ENCODE results near the gene KCNS1. TPM values are rescaled to one million over a fixed set of nuclear protein-coding genes. Genes with fewer than 3 reads are reported as not detected.

KCNS1 gene
- total RNA-seq, 6 donors from 2014 or later, result 0.69 to 4.7 (median 2.6) TPM

DNA sequence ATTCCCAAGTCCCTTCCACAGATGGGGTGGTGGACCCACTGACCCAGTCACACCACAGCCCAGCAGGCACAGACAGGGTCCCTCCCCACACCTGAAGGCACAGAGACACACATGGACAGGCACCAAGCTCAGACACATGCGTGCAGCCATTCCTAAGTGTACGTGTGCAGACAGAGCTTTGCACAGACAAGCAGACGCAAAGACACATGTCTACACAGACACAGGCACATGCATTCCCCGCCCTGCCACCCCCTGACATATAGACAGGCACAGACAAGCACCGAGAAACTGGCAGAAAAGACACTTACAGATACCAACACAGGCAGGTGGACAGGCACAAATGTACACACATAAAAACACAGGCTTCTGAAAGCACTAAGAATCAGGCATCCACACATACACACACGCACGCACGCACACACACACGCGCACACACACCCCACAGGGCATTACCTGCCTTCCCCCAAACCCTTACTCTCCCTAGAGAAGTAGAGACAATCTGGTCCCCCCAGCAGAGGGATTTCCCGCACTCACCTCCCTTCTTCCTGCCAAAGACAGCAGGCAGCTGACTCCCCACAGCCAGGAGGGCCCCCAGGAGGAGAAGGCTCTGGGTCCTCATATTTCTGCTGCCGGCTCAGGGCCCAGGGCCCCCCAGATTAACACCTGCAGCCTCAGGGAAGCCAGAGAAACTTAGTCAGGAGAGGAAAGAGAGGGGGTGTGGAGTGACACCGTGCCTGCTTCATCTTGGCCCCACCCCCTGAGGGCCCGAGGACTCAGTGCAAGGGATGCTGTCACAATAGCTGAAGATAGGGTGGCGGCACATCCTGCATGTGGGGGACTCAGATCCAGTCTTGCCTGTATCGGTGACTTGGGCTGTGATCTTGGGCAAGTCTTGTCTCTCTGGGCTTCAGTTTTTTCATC lies 13.8 kb upstream of the KCNS1 start, which contains the start of gene WFDC5:
Gene WFDC5, minus strand, starts transcription at position 710 of the 921 bp plus-strand sequence. Its CDS starts 91 bp downstream, at position 619.
- Histone ChIP-seq H3K27me3 (peaks cover 0 to 3% (median 0%) of the 10 kb centered on the region in 4 donors), H3K4me1 (peaks cover 0 to 6% (median 0%) of the 10 kb centered on the region in 4 donors), H3K36me3 (no peaks in the 10 kb centered on the region), H3K27ac (no peak within 1 kb of the TSS), H3K9me3 (no peaks in the 10 kb centered on the region), H3K4me3 (no peak within 1 kb of the TSS)
- WGBS, 2 donors, result 60 to 71% methylated on average over 12 to 16 of the region's 16 CpGs
- ATAC-seq (ENCODE audit: low FRiP score in 2 of 2), result no peak
- no peak for TF ChIP-seq POLR2AphosphoS5 (IDR thresholded peaks at IDR 0.05)
- no peak for TF ChIP-seq EP300 (IDR thresholded peaks at IDR 0.05)
- DNase-seq, result no peak

DNA sequence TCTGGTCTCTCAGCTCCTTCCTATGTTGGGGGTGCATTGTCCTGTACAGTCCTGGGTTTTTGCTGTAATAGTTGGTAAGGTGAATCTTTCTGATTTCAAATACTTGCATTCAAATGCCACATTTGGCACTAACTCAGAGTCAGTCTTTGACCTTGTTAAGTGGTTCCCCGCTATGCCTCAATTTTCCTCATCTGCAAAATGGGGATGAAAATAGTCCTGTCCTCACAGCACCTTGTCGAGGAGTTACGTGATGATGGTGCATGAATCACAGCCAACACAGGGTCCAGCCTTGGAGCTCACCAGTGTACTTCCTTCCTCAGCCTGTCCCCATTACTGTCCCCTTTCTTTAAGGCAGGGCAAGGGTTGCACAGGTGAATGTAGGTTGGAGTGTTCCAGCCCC lies 12.9 kb upstream of the KCNS1 start:
- H3K27ac ChIP-seq, result no peak overlapping the region
- DNase-seq (no peak), ATAC-seq (ENCODE audit: low FRiP score in 2 of 2) (no peak)
- no peak overlapping the region for H3K4me3 ChIP-seq
- WGBS, 2 donors, result 80 to 96% methylated on average over 3 of the region's 3 CpGs
- H3K27me3 ChIP-seq, result peaks cover 0 to 3% (median 0%) of the 10 kb centered on the region in 4 donors
- no peaks in the 10 kb centered on the region for H3K9me3 ChIP-seq
- H3K36me3 ChIP-seq, result no peaks in the 10 kb centered on the region
- H3K4me1 ChIP-seq, result peaks cover 0 to 6% (median 0%) of the 10 kb centered on the region in 4 donors
- TF ChIP-seq, protein P1, sequence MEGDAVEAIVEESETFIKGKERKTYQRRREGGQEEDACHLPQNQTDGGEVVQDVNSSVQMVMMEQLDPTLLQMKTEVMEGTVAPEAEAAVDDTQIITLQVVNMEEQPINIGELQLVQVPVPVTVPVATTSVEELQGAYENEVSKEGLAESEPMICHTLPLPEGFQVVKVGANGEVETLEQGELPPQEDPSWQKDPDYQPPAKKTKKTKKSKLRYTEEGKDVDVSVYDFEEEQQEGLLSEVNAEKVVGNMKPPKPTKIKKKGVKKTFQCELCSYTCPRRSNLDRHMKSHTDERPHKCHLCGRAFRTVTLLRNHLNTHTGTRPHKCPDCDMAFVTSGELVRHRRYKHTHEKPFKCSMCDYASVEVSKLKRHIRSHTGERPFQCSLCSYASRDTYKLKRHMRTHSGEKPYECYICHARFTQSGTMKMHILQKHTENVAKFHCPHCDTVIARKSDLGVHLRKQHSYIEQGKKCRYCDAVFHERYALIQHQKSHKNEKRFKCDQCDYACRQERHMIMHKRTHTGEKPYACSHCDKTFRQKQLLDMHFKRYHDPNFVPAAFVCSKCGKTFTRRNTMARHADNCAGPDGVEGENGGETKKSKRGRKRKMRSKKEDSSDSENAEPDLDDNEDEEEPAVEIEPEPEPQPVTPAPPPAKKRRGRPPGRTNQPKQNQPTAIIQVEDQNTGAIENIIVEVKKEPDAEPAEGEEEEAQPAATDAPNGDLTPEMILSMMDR (IDR thresholded peaks at IDR 0.05), result no peak
- TF ChIP-seq EP300 (IDR thresholded peaks at IDR 0.05) (no peak), POLR2AphosphoS5 (IDR thresholded peaks at IDR 0.05) (no peak)

DNA sequence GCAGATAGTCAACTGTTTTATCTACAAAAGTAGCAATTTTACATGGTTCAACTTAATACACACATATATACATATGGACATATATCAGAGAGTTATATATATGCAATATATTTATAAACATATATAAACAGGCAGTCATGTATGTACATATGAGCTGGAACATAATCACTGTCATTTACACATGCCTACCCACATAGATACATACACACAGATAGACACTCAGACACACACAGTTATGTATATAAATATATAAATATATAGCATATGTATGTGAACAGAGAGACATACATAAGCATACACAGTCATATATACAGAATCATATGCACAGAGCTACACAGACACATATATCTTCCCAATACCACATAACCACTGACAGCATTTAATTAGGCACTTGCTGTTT lies 11.8 kb upstream of the KCNS1 start:
- Histone ChIP-seq H3K36me3 (no peaks in the 10 kb centered on the region), H3K9me3 (no peaks in the 10 kb centered on the region), H3K4me3 (no peak overlapping the region), H3K4me1 (peaks cover 0 to 6% (median 0%) of the 10 kb centered on the region in 4 donors), H3K27ac (no peak overlapping the region), H3K27me3 (peaks cover 0 to 3% (median 0%) of the 10 kb centered on the region in 4 donors)
- ATAC-seq (ENCODE audit: low FRiP score in 2 of 2), result no peak
- TF ChIP-seq POLR2AphosphoS5 (IDR thresholded peaks at IDR 0.05), result no peak
- no peak for TF ChIP-seq POLR2A (IDR thresholded peaks at IDR 0.05)
- TF ChIP-seq EP300 (IDR thresholded peaks at IDR 0.05), result no peak
- TF ChIP-seq, protein P1 (IDR thresholded peaks at IDR 0.05), result no peak
- DNase-seq, result no peak

DNA sequence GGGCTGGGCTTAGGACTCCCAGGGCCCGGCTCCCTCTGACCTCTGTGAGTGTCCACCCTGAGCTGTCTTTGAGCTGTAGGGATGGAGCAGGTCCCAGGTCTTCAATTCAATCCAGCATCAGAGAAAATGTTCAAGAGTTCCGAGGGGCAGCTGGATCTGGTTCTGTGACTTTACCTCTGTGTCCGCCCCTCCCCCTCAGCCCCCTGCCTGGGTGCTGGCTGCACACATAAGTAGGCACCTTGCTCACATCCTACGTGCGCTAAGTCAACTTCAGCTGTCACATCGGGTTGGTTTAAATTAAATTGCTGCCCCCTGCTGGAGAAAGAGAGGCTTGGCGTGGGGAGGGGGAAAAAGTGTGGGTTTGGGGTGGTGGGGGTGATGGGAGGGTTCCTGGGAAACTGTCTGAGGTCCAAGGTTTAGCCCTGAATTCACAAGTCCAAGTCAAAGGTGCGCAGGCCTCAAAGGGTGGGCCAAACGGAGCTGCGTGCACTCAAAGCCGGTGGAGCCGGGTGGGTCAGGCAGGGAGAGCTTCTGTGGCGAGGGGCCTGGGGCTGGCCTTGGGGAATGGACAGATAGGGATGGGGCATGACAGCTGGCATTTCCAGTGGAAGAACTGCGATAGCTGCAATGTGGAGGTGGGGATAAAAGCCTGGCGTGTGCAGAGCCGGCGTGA lies 11.0 kb upstream of the KCNS1 start:
- DNase-seq, result no peak
- Histone ChIP-seq H3K4me3 (no peak overlapping the region), H3K27me3 (peaks cover 0 to 3% (median 0%) of the 10 kb centered on the region in 4 donors), H3K27ac (no peak overlapping the region), H3K4me1 (peaks cover 0 to 6% (median 0%) of the 10 kb centered on the region in 4 donors), H3K36me3 (no peaks in the 10 kb centered on the region), H3K9me3 (no peaks in the 10 kb centered on the region)
- WGBS, 2 donors, result 54 to 68% methylated on average over 15 to 17 of the region's 17 CpGs
- TF ChIP-seq POLR2A (IDR thresholded peaks at IDR 0.05) (no peak), POLR2AphosphoS5 (IDR thresholded peaks at IDR 0.05) (no peak), EP300 (IDR thresholded peaks at IDR 0.05) (no peak)
- TF ChIP-seq, protein P1 (IDR thresholded peaks at IDR 0.05), result peak in 5 of 6 experiments; percentile 5 to 42 (median 28)
- ATAC-seq (ENCODE audit: low FRiP score in 2 of 2), result no peak

DNA sequence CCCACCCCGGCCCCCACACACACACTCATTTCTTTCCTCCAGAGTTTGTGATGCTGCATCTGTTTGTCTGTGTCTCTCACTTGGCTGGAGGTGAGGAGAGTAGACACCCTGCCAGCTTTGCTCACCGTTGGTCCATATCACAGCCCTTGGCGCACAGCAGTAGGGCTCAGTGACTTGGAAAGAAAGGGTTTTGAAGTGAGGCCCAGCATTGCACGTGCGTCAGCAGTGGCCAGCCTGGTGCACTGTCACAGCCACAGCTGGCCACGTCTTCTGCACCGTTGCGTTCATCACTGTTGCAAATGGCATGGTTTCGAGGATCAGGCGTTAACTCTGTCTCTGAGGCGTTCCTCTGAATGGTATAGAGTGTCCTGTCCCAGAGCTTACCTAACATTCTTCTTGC lies 10.4 kb upstream of the KCNS1 start:
- no peak for ATAC-seq (ENCODE audit: low FRiP score in 2 of 2)
- Histone ChIP-seq H3K9me3 (no peaks in the 10 kb centered on the region), H3K27ac (no peak overlapping the region), H3K4me3 (no peak overlapping the region), H3K4me1 (peaks cover 0 to 6% (median 0%) of the 10 kb centered on the region in 4 donors), H3K27me3 (peaks cover 0 to 3% (median 0%) of the 10 kb centered on the region in 4 donors), H3K36me3 (no peaks in the 10 kb centered on the region)
- 72 to 84% methylated on average over 11 of the region's 11 CpGs for WGBS, 2 donors
- no peak for DNase-seq
- no peak for TF ChIP-seq POLR2AphosphoS5 (IDR thresholded peaks at IDR 0.05)
- no peak for TF ChIP-seq EP300 (IDR thresholded peaks at IDR 0.05)
- TF ChIP-seq, protein P1 (IDR thresholded peaks at IDR 0.05), result no peak
- TF ChIP-seq POLR2A (IDR thresholded peaks at IDR 0.05), result no peak
